IPS DF 4.7 (cell line): ENCODE data around the gene DNM3.
"Not testable (repeated sequence)": the region's sequence is repeated elsewhere in the genome, so short reads cannot be mapped to it uniquely, and the experiment has no call there.

ENCODE experiments used
- DNase-seq: peaks from one replicate; pipeline ENCODE4 v3.0.0-alpha.2; 2013; ENCODE audit warnings: low spot score; ENCODE audit errors: extremely low read depth

The DNM3 gene

GRCh38 chr1:172275478-172275877, 434.2 kb downstream of the DNM3 start:
- DNase-seq = no peak

GRCh38 chr1:172276120-172276818, 435.0 kb downstream of the DNM3 start:
- DNase-seq = no peak

GRCh38 chr1:172277275-172277674, 436.0 kb downstream of the DNM3 start:
- no peak for DNase-seq

GRCh38 chr1:172277989-172278388, 436.7 kb downstream of the DNM3 start:
- DNase-seq = no peak

GRCh38 chr1:172278478-172278877, 437.2 kb downstream of the DNM3 start:
- DNase-seq = peak; percentile 62

GRCh38 chr1:172279939-172280636, 438.8 kb downstream of the DNM3 start:
- DNase-seq = no peak

- DNase-seq = no peak
Observed at GRCh38 chr1:172283766-172284165, 442.5 kb downstream of the DNM3 start.

GRCh38 chr1:172286629-172287076, 445.4 kb downstream of the DNM3 start:
- no peak for DNase-seq

DNA sequence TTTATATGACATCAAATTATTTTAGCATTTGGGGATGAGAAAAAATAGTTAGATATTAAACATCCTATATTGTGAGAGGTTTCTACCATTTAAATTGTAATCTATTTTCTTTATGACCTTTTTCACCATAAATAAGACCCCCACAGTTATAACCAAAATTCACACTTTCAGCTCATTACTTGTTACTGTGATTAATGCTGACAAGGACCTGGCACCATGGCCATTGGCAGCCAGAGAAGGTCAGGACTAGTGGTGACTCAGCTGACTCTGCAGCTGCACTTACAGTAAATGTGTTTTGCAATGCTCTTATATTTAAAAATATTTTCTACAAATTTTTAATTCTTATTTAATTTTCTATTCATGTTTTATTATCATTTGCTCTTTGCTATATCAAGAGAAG, 445.9 kb downstream of the DNM3 start:
- no peak for DNase-seq

DNA sequence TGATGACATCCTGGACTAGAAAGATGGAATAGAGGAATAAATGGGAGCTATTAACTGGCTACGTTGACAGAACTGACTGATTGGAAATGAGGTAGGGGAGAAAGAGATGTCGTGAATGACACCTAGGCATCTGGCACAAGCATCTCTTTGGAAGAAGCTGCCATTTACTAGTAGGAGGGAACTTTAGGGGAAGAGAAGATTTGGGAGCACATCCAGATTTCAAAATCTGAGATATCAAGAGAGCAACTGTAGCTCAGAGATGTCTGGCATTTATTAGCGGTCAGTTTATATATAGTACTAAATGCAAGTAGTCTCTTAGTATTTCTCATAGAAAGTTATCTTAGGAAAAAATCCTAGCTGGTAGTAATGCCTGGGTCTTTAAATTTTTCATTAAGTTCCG, 447.3 kb downstream of the DNM3 start:
- no peak for DNase-seq

DNA sequence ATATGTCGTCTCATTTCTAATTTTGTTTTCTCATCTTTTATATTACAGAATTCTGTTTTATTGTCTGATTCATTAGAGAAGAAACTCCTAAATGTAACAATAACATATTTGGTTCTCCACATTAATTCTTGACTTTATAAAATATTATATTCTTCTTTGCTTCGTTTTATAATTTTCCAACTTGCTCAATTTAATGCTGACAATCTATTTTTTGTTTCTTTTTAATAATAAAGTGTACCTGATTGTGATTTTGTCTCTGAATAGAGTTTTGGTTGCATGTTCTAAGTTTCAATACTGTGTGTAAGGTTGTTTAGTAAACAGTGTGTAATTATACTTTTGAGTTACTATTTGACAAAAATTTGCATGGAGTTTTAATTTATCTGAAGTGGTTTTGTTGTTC, 448.1 kb downstream of the DNM3 start:
- DNase-seq = no peak

DNA sequence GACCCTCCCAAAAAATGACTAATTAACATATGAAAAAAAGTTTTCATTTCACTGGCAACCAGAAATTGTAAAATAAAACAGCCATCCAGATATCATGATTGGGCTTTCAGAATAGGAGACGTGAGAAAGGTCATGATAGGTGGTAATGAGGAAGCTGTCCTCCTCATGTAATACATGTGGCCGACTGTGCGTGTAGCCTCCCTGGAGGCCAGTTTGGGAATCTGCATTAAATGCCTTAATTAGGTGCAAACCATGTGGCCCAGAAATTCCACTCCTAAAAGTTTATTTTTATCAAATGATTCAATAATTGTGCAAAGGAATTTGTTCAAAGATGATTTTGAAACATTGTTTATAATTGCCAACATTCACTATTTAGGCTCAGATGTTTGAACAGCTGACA, 451.5 kb downstream of the DNM3 start:
- DNase-seq = no peak

GRCh38 chr1:172293429-172293828, 452.1 kb downstream of the DNM3 start:
- no peak for DNase-seq

DNA sequence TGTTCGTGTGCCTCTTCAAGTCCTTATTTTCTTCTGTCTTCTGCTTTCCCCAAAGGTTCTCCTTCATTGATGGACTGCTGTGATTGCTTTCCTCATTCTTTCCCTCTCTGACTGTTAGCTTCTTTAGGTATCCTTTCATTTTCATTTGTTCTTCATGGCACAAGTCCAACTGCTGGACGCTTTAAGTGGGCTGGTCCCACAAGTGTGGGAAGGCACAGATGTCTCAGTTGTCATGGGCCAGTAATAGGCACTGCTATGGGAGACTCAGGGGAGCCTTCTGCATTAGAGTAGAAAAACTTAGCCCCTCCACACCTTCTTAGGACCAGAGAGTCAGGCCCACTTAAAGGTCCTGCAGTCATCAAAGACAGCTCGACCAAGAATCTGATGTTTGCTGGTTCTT, 456.8 kb downstream of the DNM3 start:
- no peak for DNase-seq

DNA sequence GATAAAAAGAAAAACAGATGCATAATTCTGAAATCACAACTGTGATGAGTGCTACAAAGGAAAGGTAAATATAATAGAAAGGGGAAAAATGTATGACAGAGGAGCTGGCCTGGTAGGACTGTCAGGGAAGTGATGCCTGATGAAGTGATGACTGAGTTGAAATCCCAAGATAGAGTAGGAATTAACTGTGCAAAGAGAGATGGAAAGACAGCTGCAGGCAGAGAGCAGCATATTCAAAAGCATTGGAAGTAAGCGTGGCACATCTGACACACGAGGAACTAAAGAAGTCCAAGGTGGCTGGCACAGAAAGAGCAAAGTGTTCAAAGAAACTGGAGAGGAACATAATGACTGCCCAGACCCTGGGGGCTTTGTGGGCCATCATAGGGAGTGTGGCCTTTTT, 457.6 kb downstream of the DNM3 start:
- DNase-seq = no peak

- DNase-seq = no peak
Observed at GRCh38 chr1:172299515-172299914, 458.2 kb downstream of the DNM3 start.

DNA sequence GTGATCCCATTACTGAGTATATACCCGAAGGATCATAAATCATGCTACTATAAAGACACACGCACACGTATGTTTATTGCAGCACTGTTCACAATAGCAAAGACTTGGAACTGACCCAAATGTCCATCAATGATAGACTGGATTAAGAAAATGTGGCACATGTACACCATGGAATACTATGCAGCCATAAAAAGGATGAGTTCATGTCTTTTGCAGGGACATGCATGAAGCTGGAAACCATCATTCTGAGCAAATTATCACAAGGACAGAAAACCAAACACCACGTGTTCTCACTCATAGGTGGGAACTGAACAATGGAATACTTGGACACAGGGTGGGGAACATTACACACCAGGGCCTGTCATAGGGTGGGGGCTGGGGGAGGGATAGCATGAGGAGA, 466.2 kb downstream of the DNM3 start:
- not testable (repeated sequence) for DNase-seq

DNA sequence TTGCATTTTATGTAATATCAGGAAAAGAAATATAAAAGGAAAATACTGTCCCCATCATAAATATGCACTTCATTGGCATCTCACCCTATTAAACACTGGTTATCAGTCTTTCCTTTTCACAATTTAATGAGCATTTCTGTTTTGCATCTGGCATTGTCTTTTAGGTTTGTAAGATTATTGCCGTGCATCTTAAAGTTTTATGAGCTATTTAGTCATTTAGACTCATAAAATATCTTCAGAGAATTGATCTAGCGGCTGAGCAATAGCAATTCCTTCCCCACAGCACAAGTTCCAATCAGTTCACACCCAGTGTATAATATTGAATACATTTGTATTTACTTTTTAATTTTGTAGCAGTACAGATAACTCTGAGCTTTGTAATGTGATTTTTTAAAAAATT, 466.8 kb downstream of the DNM3 start:
- DNase-seq = no peak

DNA sequence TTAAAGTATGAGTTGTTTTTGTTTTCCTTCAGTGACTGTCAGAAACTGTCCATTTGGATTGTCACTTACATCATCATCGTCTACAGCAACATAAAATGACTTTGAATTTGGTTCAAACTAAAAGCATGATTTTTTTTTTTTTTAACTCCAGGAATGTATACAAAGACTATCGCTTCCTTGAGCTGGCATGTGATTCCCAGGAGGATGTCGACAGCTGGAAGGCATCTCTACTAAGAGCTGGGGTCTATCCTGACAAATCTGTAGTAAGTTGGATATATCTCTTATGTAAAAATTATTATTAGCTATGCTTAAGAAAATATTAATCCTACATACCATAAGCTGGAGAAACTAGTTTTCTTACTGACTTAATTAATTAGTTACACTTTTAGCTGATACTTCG, 467.3 kb downstream of the DNM3 start:
- DNase-seq = no peak

DNA sequence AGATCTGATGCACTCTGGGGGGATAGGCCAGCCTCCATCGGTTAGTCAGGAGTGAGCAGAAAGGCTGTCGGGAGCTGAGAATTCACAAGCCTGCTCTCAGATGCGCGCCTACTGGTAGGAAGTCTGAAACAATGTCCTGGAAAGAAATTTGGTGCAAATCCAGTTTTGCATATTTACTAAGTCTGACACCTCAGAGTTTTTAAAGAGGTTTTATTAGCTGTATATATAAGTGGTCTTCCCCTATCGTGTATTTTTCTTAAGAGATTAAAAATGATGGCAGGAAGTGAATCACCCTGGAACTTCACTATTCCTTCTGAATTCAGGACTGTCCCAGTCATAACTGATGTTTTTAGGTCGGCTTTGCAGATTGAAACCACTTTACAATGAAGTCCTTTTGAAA, 479.4 kb downstream of the DNM3 start:
- no peak for DNase-seq

GRCh38 chr1:172321451-172321850, 480.2 kb downstream of the DNM3 start:
- no peak for DNase-seq

- no peak for DNase-seq
Observed at GRCh38 chr1:172322219-172323061, 481.1 kb downstream of the DNM3 start.
